ENCODE measurements around the gene POMT2. TPM values are rescaled to one million over a fixed set of nuclear protein-coding genes. Genes with fewer than 3 reads are reported as not detected.

Gene POMT2
- total and polyA plus RNA-seq, 7 donors: 3.6 to 21.0 (median 15.6) TPM

- no peak overlapping the region for H3K27ac ChIP-seq
- DNase-seq: no peak
- H3K4me1 ChIP-seq: no peaks in the 10 kb centered on the region
- no peaks in the 10 kb centered on the region for H3K27me3 ChIP-seq
- no peak overlapping the region for H3K4me3 ChIP-seq
- H3K36me3 ChIP-seq: peaks cover 6 to 69% (median 37%) of the 10 kb centered on the region in 4 donors
- 95 to 96% methylated on average over 14 of the region's 14 CpGs for WGBS, 2 donors
- H3K9me3 ChIP-seq: no peaks in the 10 kb centered on the region
- TF ChIP-seq POLR2A (IDR thresholded peaks at IDR 0.05) (no peak), CTCF (IDR thresholded peaks at IDR 0.05) (no peak)
- intact Hi-C loops (cut with DNase I): no loop called here
Measured at GRCh38 chr14:77278461-77279230, 42.0 kb downstream of the POMT2 start.

GRCh38 chr14:77276959-77277358 is 43.7 kb downstream of the POMT2 start:
- Histone ChIP-seq H3K27ac (no peak overlapping the region), H3K36me3 (peaks cover 6 to 53% (median 27%) of the 10 kb centered on the region in 4 donors), H3K4me3 (no peak overlapping the region), H3K4me1 (no peaks in the 10 kb centered on the region), H3K27me3 (peaks cover 0 to 12% (median 0%) of the 10 kb centered on the region in 3 donors), H3K9me3 (no peaks in the 10 kb centered on the region)
- no peak for DNase-seq
- 92 to 94% methylated on average over 12 of the region's 12 CpGs for WGBS, 2 donors
- intact Hi-C loops (cut with DNase I): no loop called here
- TF ChIP-seq POLR2AphosphoS5 (IDR thresholded peaks at IDR 0.05): no peak
- no peak for TF ChIP-seq POLR2A (IDR thresholded peaks at IDR 0.05)
- no peak for TF ChIP-seq EP300 (IDR thresholded peaks at IDR 0.05)
- no peak for TF ChIP-seq CTCF (IDR thresholded peaks at IDR 0.05)

GRCh38 chr14:77276295-77276935 is 44.3 kb downstream of the POMT2 start:
- Histone ChIP-seq H3K4me1 (no peaks in the 10 kb centered on the region), H3K36me3 (peaks cover 6 to 47% (median 27%) of the 10 kb centered on the region in 4 donors), H3K9me3 (no peaks in the 10 kb centered on the region), H3K27ac (no peak overlapping the region), H3K4me3 (no peak overlapping the region), H3K27me3 (peaks cover 0 to 17% (median 4%) of the 10 kb centered on the region in 3 donors)
- 87 to 90% methylated on average over 15 of the region's 15 CpGs for WGBS, 2 donors
- no peak for DNase-seq
- intact Hi-C loops (cut with DNase I): no loop called here
- TF ChIP-seq POLR2AphosphoS5 (IDR thresholded peaks at IDR 0.05) (no peak), EP300 (IDR thresholded peaks at IDR 0.05) (no peak), POLR2A (IDR thresholded peaks at IDR 0.05) (no peak), CTCF (IDR thresholded peaks at IDR 0.05) (no peak)

- no peak for DNase-seq
- Histone ChIP-seq H3K4me1 (peaks cover 0 to 5% (median 0%) of the 10 kb centered on the region in 4 donors), H3K4me3 (no peak overlapping the region), H3K9me3 (no peaks in the 10 kb centered on the region), H3K27ac (no peak overlapping the region), H3K36me3 (peaks cover 6 to 43% (median 27%) of the 10 kb centered on the region in 4 donors), H3K27me3 (peaks cover 7 to 26% (median 12%) of the 10 kb centered on the region in 3 donors)
- 58 to 73% methylated on average over 8 of the region's 8 CpGs for WGBS, 2 donors
- no peak for TF ChIP-seq POLR2AphosphoS5 (IDR thresholded peaks at IDR 0.05)
- TF ChIP-seq CTCF (IDR thresholded peaks at IDR 0.05): no peak
- TF ChIP-seq EP300 (IDR thresholded peaks at IDR 0.05): no peak
- TF ChIP-seq POLR2A (IDR thresholded peaks at IDR 0.05): no peak
- intact Hi-C loops (cut with DNase I): no loop called here
Measured at GRCh38 chr14:77275601-77276017, 45.1 kb downstream of the POMT2 start.
